DMS114 treated with DMSO at 0.1 percent for 48 hours (cell line): ENCODE results near the gene OLFM4.
A peak's percentile ranks its signal among the peaks of the same experiment; 100 is the strongest.

Experiments used
- DNase-seq: peaks from one replicate; lab custom pipeline; 2025; ENCODE audit not compliant: unreplicated experiment; lab: John Stamatoyannopoulos, UW

Gene OLFM4

DNA sequence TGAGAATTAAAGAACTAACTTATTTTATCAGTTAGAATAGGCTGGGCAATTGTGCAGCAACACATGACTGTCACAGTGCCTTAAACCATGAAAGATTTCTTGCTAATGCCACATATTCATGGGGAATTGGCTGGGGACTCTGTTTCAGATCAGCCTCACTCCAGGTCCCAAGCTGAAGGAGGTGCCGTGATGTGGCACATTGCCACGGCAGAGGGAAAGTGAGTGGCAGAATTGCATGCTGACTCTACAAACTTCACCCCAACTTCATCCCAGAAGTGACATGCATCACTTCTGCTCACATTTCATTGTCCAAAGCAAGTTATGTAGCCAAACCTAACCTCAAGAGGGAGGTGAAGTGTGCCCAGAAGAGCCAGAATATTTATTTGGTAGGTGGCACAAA, 37.8 kb downstream of the OLFM4 start:
- DNase-seq, result no peak

DNA sequence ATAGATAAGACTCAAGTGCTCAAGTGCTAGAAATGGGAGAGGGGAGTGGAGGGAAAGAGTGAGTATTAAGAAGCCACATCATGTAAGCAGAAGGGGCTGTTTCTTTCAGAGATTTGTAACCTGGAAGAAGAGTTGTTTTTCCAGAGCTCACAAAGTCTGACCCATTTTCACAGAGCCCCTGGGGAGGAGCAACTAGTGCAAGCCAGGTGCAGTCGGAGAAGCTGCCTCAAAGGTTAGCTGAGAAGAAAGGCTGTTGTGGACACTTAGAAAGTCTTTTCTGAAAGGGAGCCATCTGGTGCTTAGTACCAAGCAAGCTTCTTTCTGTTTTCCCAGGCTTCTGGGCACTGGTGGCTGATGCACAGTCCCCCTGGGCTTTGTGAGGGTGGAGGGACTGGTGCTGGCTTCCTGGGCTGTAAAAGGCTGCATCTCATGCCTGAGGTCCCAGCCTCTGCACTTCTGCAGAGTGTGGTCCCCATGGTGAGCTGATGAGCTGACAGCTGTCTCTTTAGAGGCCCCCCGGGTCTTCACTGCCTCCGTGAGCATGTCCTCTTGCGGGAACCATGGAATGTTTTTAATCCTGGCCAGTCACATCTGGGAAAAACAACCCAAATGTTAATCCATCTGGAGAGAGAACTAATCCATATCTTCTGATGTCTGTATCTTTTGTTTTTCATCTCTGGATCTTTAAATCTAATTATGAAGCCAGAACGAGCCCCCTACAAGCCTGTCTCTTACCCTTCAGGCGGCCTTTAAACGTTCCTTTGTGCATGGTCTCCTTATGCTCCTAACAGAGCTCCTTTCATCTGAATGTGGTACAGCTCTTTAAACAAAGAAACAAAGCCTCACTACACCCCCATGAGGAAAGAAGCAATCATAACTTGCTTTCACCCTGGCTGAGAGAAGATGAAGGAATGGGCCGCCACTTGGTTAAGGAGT, 40.2 kb downstream of the OLFM4 start:
- peak; percentile 2 for DNase-seq

DNA sequence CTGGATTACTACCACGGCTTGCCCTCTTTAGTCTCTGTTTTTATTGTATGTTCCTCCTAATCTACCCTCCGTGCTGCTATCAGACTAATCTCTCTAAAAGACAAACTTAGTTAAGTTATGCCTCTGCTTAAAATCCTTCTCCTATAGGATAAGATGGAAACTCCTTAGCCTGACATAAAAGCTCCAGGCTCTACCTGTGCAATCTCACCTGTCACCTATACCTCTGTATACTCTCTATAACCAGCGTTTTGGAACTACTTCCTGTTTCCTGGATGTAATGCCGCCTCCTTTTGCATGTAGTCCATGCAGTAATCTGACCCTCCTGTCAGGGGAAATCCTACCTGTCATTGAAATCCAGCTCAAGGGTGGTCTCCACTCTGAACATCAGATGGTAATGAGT, 41.2 kb downstream of the OLFM4 start:
- DNase-seq, result no peak

DNA sequence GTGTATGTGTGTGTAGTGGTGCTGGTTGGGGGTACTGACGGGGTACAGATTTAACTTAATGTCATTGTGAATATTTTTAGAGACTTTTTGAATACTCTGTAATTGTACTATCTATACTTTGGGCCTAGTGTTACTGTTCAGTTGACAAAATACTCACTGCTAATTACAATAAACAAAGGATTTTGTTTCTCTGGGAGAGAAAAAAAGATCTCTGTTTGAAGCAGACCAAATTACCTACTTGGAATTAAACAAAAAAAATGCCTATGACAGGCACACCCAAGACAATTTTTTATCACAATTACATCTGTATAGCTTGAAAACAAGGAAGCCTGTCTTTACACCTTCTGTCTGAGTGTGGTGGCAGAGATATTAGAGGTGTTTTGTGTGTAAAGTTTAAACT, 45.1 kb downstream of the OLFM4 start:
- DNase-seq, result no peak

DNA sequence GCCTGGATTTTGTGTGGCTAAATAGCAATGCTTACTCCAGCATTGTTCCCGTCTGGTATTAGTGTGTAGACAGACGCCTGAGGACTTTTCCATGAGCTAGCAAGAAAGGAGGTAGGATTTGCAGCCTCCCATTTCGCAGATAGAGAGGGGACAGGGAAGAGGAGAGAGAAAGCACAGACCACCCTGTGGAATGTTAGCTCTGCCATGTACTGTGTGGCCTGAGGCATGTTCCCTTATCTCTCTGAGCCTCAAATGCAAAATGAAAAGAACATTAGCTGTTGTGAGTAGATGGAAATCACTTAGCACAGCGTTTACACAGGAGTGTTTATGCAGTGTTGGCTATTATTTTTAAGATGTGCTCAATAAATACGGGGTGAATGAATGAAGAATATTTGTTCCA, 45.5 kb downstream of the OLFM4 start:
- DNase-seq, result no peak

DNA sequence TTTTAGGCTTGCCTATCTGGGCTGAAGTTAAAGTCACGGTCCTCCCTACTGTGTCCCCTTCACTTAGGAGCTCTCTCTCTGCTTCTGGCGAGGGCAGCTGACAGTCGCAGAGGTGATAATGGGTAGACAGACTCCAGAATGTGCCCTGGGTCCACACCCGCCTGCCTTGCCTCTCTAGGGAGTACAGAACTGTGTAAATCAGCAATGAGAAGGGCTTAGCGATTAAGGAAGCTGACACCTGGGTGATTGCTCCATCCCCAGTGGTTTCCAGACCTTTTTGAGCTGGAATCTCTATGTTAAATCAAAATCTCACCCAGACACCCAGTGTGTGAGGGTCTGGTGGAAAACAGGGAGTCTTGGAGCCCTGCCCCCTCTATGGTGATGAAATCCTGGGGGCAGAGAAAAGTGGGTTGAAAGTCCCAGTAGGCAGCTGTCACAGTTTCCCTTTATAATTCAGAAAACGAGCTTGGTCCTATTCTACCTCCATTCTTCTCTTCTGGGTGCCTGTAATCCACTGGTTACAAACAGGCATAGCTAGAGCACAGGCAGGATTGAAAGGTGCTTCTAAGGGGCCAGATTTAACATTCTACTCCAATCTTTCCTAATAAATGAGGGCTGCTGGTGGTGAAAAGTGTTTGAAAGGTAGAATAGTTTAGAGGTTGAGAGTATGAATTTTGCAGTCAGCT, 46.9 kb downstream of the OLFM4 start:
- no peak for DNase-seq

DNA sequence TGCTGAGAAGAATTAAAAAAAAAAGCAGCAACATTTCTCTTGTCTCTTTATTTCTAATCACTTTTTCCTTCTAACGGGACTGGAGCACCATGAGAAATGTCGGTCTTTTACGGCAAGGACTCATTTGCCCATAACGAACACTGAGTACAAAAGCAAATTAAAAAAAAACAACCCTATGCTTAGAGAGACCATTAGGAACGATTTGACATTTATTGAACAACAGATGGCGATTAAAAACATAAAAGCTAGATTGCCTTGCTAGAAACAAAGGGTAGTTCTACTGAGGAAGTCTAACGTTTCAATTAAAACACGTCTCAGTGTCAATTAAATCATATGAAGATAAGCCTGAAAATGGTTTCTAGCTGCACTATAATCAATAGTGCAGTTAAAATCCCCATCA, 51.1 kb downstream of the OLFM4 start:
- DNase-seq, result no peak

DNA sequence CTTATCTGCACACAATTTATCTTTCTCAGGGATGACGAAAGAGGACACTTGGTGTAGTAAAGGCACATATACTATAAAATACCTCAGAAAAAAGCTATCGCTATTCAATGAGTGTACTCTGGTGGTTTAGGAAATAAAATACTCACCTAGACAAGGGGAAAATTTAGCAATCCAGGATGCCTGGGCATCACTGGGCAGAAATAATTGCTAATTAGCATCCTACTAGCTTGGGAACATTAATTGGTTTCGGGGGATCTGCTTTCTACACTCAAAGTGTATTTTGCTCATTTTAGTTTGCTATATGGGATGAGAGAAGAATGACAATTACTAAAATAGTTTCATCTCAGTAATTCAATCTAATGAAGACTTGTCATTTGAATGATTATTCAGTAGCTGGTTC, 60.3 kb downstream of the OLFM4 start:
- DNase-seq, result no peak

DNA sequence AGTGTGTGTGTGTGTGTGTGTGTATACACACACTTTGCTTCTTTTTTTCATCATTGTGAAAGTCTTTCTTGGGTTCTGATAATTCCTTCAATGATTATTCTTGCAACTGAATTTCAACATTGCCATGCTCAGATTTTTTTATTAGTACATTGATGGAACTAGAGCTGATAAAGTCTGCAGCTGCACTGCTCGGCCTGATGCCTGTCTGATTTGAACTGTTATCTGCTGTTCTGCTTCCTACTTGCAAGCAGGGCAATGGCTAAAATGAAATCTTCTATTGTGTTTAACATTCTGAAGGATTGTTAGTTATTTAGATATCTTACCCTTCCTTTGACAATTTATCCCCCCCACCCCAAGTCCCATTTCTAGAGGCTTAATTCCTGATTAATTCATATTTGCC, 61.3 kb downstream of the OLFM4 start:
- no peak for DNase-seq

DNA sequence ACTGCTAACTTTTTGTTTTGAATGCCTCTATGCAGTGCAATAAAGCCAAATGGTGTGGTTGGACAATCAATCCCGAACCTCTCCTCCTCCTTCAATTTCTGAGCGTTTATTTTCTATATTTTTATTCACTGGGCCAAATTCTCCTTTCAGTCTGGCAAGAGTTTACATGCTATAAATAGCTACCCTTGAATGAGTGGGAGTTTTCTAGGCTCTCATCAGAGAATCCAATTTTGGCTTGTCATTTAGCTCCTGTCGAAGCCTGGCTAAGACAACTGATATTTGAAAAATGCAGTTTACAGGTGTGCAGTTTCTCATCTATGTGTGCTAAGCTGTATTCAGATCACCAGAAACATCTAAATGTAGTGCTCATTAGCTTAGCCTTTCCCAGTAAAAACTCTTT, 61.8 kb downstream of the OLFM4 start:
- no peak for DNase-seq

DNA sequence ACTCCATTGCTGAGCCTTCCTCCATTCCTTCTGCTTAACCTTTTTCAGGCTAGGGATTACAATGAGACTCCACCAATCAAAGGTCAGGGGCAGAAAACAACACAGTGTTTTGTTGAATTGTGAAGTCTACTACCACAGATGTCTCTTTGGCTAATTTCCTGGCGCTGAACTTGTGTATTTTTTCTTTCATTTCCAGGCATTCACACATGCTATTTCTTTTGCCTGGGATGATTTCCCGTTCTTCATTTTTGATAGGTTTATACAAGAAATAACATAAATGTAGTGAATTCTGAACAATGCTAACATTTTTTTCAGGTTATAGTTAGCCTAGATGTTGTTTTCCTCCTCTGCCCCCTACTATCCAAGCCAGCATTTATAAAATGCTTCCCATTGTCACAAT, 64.3 kb downstream of the OLFM4 start:
- DNase-seq, result no peak

DNA sequence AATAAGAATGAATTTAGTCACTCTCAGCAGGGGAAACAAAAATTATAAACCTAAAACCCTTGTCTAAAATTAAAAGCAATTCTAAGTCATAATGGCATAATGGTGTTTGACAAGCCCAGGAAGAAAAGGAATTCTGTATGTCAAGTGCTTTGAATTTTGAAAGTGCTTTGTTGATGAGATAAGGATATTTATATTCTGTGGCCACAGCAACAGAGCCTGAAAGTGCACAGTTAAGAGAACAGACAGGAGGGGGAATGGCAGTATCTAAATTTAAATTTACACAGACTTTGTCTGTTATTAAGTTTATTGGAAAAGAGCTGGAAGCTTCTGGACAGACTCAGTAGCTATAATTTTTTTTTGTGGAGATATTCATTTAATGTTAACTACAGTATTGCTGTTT, 69.8 kb downstream of the OLFM4 start:
- DNase-seq, result no peak

DNA sequence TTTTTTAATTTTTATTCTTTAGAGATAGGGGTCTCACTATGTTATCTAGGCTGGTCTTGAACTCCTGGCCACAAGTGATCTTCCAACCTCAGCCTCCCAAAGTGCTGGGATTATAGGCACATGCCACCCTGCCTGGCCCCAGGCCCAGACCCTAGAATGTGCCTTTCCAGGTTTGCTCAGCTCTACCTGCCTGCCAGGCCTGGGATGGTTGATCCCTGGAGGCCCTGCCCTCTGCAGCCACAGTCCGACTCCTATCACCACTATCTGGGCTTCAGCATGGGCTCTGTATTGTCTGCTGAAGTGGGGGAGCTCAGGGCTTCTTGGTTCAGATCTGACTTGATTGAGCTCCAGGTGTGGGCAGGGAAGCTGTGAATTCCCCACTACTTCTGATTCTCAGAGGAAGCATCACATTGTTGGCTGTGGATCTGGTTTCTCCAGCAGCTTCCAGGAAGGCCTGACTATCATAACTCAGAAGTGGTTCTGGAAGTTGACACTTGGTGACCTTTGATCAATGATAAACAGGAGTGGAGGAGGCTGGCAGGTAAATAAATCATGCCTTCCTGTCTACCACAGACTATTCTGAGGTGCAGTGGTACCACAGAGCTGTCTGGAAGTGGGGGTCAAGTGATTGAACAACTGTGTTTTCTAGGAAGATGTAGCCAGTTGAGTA, 71.9 kb downstream of the OLFM4 start:
- DNase-seq, result no peak
